Measurements from ENCODE around the gene CNOT4.

- TF ChIP-seq CTCF (IDR thresholded peaks at IDR 0.05), result no peak
- no peak for TF ChIP-seq POLR2A (IDR thresholded peaks at IDR 0.05)
Observed at GRCh38 chr7:135372222-135372621, 137.7 kb downstream of the CNOT4 start.

All from breast epithelium (tissue), 3 donors.